SK-N-MC (cell line): ENCODE results near the gene GNG3.
"Not testable (repeated sequence)": the region's sequence is repeated elsewhere in the genome, so short reads cannot be mapped to it uniquely, and the experiment has no call there.

Source experiments
- DNase-seq: peaks from one replicate; pipeline ENCODE4 v3.0.0-alpha.2; 2011; ENCODE audit warnings: low read depth, low spot score
- H3K27ac ChIP-seq: fragments of 200-600 bp; sonication (generic); 2 replicates; pipeline ENCODE4 v1.5.1; 2016; ENCODE audit warnings: mixed run types
- H3K36me3 ChIP-seq: fragments of 200-600 bp; sonication (generic); 2 replicates; pipeline ENCODE4 v1.6.1; 2017; ENCODE audit warnings: antibody characterized with exemption, low read length, mixed read lengths; ENCODE audit not compliant: insufficient read depth
- H3K4me3 ChIP-seq: fragments of 200-600 bp; sonication (generic); 2 replicates; pipeline ENCODE4 v1.5.1; 2016
- H3K9ac ChIP-seq: fragments of 200-600 bp; sonication (generic); 2 replicates; pipeline ENCODE4 v1.8.0; 2017; ENCODE audit warnings: mixed run types, mixed read lengths; ENCODE audit not compliant: insufficient read length
- H3K9me3 ChIP-seq: fragments of 200-600 bp; sonication (generic); 2 replicates; pipeline ENCODE4 v1.6.1; 2017; ENCODE audit warnings: low read depth, mild to moderate bottlenecking, antibody characterized with exemption, low read length, moderate library complexity, mixed read lengths
- EZH2 ChIP-seq: fragments of 200-600 bp; sonication (generic); IDR thresholded peaks from one replicate; pipeline ENCODE4 v1.6.1; 2017; ENCODE audit warnings: antibody characterized with exemption
- FOXP2 ChIP-seq: optimal IDR thresholded peaks from 2 replicates; pipeline ENCODE3; 2011; ENCODE audit warnings: mild to moderate bottlenecking, moderate library complexity; ENCODE audit not compliant: insufficient read depth; ENCODE audit errors: extremely low read length, control extremely low read depth
- POLR2AphosphoS5 ChIP-seq: IDR thresholded peaks from 2 replicates; pipeline ENCODE4 v1.6.1; 2012; ENCODE audit warnings: mild to moderate bottlenecking, low read depth, low read length, borderline replicate concordance

GNG3 gene

GRCh38 chr11:62671236-62671607 lies 36.3 kb upstream of the GNG3 start:
- Histone ChIP-seq H3K9ac (peak overlapping the region; percentile 95), H3K27ac (peak overlapping the region; percentile 87)
- DNase-seq = no peak

GRCh38 chr11:62671608-62672389 lies 35.7 kb upstream of the GNG3 start, which contains the start of the genes LBHD1 and UQCC3:
LBHD1 (minus strand) TSS chr11:62672267; CDS start chr11:62670031, 2,236 bp downstream.
UQCC3 (plus strand) TSS chr11:62671673; CDS start chr11:62671746, 73 bp downstream.
- peak within 1 kb of the TSS; percentile 95 for H3K9ac ChIP-seq
- H3K4me3 ChIP-seq = peak within 1 kb of the TSS; percentile 91
- no peaks in the 10 kb centered on the region for H3K9me3 ChIP-seq
- DNase-seq = peak; percentile 62
- peaks cover 29% of the 10 kb centered on the region for H3K36me3 ChIP-seq
- TF ChIP-seq POLR2AphosphoS5 (peak; percentile 92), FOXP2 (no peak), EZH2 (no peak)
- H3K27ac ChIP-seq = peak within 1 kb of the TSS; percentile 87

More at GRCh38 chr11:62671236-62671607, 36.3 kb upstream of the GNG3 start:
- H3K4me3 ChIP-seq = peak overlapping the region; percentile 91
- TF ChIP-seq POLR2AphosphoS5 = no peak
- no peak for TF ChIP-seq EZH2
- no peak for TF ChIP-seq FOXP2
- H3K36me3 ChIP-seq = peaks cover 29% of the 10 kb centered on the region
- H3K9me3 ChIP-seq = no peaks in the 10 kb centered on the region

GRCh38 chr11:62673196-62673525 lies 34.3 kb upstream of the GNG3 start:
- H3K9me3 ChIP-seq = no peaks in the 10 kb centered on the region
- peaks cover 28% of the 10 kb centered on the region for H3K36me3 ChIP-seq
- DNase-seq = no peak
- H3K27ac ChIP-seq = peak overlapping the region; percentile 14; the same call in 1 of the 2 replicates
- TF ChIP-seq POLR2AphosphoS5 (no peak), FOXP2 (no peak), EZH2 (no peak)
- H3K9ac ChIP-seq = peak overlapping the region; percentile 45
- H3K4me3 ChIP-seq = no peak overlapping the region

GRCh38 chr11:62675415-62675814 lies 32.1 kb upstream of the GNG3 start:
- DNase-seq, H3K9ac ChIP-seq, H3K4me3 ChIP-seq, H3K9me3 ChIP-seq, H3K27ac ChIP-seq: not testable (repeated sequence)
- peaks cover 29% of the 10 kb centered on the region for H3K36me3 ChIP-seq

- Histone ChIP-seq H3K27ac (no peak overlapping the region), H3K9ac (no peak overlapping the region), H3K36me3 (peaks cover 29% of the 10 kb centered on the region), H3K4me3 (no peak overlapping the region), H3K9me3 (no peaks in the 10 kb centered on the region)
- DNase-seq = no peak
- no peak for TF ChIP-seq FOXP2
- TF ChIP-seq POLR2AphosphoS5 = no peak
- TF ChIP-seq EZH2 = no peak
Measured at GRCh38 chr11:62676698-62677097, 30.8 kb upstream of the GNG3 start.

GRCh38 chr11:62677156-62677555 lies 30.3 kb upstream of the GNG3 start:
- Histone ChIP-seq H3K9ac (no peak overlapping the region), H3K27ac (no peak overlapping the region), H3K36me3 (peaks cover 29% of the 10 kb centered on the region), H3K4me3 (no peak overlapping the region), H3K9me3 (no peaks in the 10 kb centered on the region)
- DNase-seq = no peak
- TF ChIP-seq FOXP2 = no peak
- no peak for TF ChIP-seq EZH2
- no peak for TF ChIP-seq POLR2AphosphoS5

- H3K4me3 ChIP-seq = peak overlapping the region; percentile 97
- TF ChIP-seq POLR2AphosphoS5 = no peak
- no peak for DNase-seq
- peaks cover 28% of the 10 kb centered on the region for H3K36me3 ChIP-seq
- peak overlapping the region; percentile 96 for H3K9ac ChIP-seq
- no peak overlapping the region for H3K27ac ChIP-seq
- H3K9me3 ChIP-seq = no peaks in the 10 kb centered on the region
Measured at GRCh38 chr11:62677714-62678113, 29.8 kb upstream of the GNG3 start.

GRCh38 chr11:62678433-62678769 lies 29.1 kb upstream of the GNG3 start:
- H3K4me3 ChIP-seq = peak overlapping the region; percentile 97
- H3K9ac ChIP-seq = peak overlapping the region; percentile 96
- H3K27ac ChIP-seq = peak overlapping the region; percentile 84; the same call in 1 of the 2 replicates
- H3K36me3 ChIP-seq = peaks cover 22% of the 10 kb centered on the region
- DNase-seq = no peak
- TF ChIP-seq POLR2AphosphoS5 (no peak), EZH2 (no peak), FOXP2 (no peak)
- no peaks in the 10 kb centered on the region for H3K9me3 ChIP-seq
